Hepatocyte (in vitro differentiated cells): ENCODE data around the gene MLKL.

Experiments
- EZH2 ChIP-seq: fragments of 200-600 bp; sonication (generic); IDR thresholded peaks from 2 replicates; pipeline ENCODE4 v1.6.1; 2016; ENCODE audit warnings: antibody characterized with exemption, mild to moderate bottlenecking, borderline replicate concordance
- TF ChIP-seq, protein P1 (sequence below): fragments of 200-600 bp; sonication (generic); IDR thresholded peaks from 2 replicates; pipeline ENCODE4 v1.5.1; 2016; ENCODE audit warnings: antibody characterized with exemption, mild to moderate bottlenecking; ENCODE audit not compliant: poor library complexity

DNA sequence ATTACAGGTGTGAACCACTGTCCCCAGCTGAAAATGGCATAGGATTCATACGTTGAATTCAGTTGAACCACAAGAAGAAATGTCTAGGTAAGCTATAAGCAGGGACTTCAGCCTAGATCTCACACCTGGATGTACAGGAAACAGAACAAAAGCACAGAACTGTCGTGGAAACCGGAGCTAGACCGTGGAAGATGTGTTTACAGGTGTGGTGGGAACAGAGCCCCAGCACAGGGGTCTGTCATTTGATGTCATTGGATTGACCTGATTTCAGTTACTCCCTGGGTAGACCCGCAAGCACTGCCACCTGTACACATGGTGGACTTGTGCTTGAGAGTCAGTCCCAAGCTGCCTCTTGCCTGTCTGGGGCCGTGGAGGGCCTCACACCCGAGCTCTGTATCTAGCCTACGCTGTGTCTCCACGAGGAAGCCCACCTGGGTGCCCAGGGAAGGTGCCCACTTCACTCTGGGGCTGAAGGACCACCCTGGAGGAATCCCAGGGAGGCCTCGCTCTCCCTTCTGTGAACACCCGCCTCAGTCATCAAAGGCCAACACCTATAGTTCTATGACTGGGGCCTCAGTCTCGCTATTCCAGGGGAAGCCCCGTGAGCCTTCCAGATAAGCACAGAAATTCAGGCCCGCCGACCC lies 32.2 kb upstream of the MLKL start:
- TF ChIP-seq, protein P1, sequence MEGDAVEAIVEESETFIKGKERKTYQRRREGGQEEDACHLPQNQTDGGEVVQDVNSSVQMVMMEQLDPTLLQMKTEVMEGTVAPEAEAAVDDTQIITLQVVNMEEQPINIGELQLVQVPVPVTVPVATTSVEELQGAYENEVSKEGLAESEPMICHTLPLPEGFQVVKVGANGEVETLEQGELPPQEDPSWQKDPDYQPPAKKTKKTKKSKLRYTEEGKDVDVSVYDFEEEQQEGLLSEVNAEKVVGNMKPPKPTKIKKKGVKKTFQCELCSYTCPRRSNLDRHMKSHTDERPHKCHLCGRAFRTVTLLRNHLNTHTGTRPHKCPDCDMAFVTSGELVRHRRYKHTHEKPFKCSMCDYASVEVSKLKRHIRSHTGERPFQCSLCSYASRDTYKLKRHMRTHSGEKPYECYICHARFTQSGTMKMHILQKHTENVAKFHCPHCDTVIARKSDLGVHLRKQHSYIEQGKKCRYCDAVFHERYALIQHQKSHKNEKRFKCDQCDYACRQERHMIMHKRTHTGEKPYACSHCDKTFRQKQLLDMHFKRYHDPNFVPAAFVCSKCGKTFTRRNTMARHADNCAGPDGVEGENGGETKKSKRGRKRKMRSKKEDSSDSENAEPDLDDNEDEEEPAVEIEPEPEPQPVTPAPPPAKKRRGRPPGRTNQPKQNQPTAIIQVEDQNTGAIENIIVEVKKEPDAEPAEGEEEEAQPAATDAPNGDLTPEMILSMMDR: no peak
- TF ChIP-seq EZH2: no peak
